ENCODE results near the gene AKAP8L. TPM values are rescaled to one million over a fixed set of nuclear protein-coding genes. Genes with fewer than 3 reads are reported as not detected.

Gene AKAP8L
- total and polyA plus RNA-seq, 2 of the 8 experiments (the other 6 are each of a cell fraction or from before 2014, with no cell fraction given): 75.1 to 138 TPM

- no peak overlapping the region for H2BK12ac ChIP-seq (ENCODE audit: low read depth, low read length)
- H4K20me1 ChIP-seq (replicated peaks in 1 of 2; ENCODE audit: control insufficient read depth in 1 of 2, insufficient read depth in 2 of 2, low read length in 2 of 2): peaks cover 11 to 12% of the 10 kb centered on the region in 2 experiments
- CTCF ChIA-PET (ENCODE audit: partially characterized antibody): interaction anchor here (5.1 to 7.5 kb wide), 2 partner anchors 12 kb away, joined by 28 to 48 read pairs; partner anchors contain the start of gene AKAP8L
- H3K79me1 ChIP-seq (ENCODE audit: low read depth, low read length): peaks cover 22% of the 10 kb centered on the region
- H3K27ac ChIP-seq (ENCODE audit: low read depth, low read length): peak overlapping the region; percentile 30; the same call in 1 of the 2 replicates
- H3K36me3 ChIP-seq (ENCODE audit: control insufficient read depth in 2 of 4, insufficient read depth in 4 of 4, low read length in 3 of 4): peaks cover 0 to 4% (median 0%) of the 10 kb centered on the region in 4 experiments; a peak in 1 of 8 replicates
- no peak overlapping the region for H3K56ac ChIP-seq (replicated peaks; ENCODE audit: insufficient read length, low read depth, low read length)
- WGBS, 2 experiments (ENCODE audit: extremely low coverage in 1 of 2, insufficient coverage in 1 of 2, insufficient read length in 1 of 2, insufficient replicate concordance in 2 of 2, low coverage in 1 of 2, low lambda C conversion rate in 2 of 2, missing lambda C conversion rate in 1 of 2): 4% methylated on average over 15 of the region's 44 CpGs; no CpG with 5 or more reads in 1 of the 2 experiments
- POLR2A ChIA-PET (ENCODE audit: partially characterized antibody): interaction anchor here (0.8 to 5.3 kb wide), 6 partner anchors 13 to 100 kb away, joined by 3 to 71 read pairs (median 4); partner anchors contain the start of genes AKAP8, AKAP8L and BRD4
- peak overlapping the region; percentile 34 to 85 (median 76); a peak in 6 of 7 replicates for H3K9ac ChIP-seq (replicated peaks in 1 of 4; ENCODE audit: extremely low read depth in 1 of 4, low read depth in 3 of 4, low read length in 3 of 4)
- no peaks in the 10 kb centered on the region for H3K9me3 ChIP-seq (ENCODE audit: insufficient read depth in 2 of 2, low read depth in 1 of 2, low read length in 1 of 2)
- peaks cover 0 to 13% (median 8%) of the 10 kb centered on the region in 4 experiments; a peak in 6 of 7 replicates for H3K4me1 ChIP-seq (replicated peaks in 1 of 4; ENCODE audit: control insufficient read depth in 3 of 4, insufficient read depth in 4 of 4, low read length in 3 of 4)
- no peak overlapping the region for H3K18ac ChIP-seq (ENCODE audit: extremely low read depth, low read length)
- no peak overlapping the region for H3K4ac ChIP-seq (replicated peaks; ENCODE audit: insufficient read length, low read depth, low read length)
- no peak overlapping the region for H2BK15ac ChIP-seq (ENCODE audit: low read length)
- peaks cover 0 to 29% of the 10 kb centered on the region in 2 experiments; a peak in 2 of 4 replicates for H3K79me2 ChIP-seq (ENCODE audit: control insufficient read depth in 1 of 2, insufficient read depth in 2 of 2, low read length in 2 of 2)
- no peak overlapping the region for H3K14ac ChIP-seq (ENCODE audit: insufficient read length)
- no peak overlapping the region for H2AK5ac ChIP-seq (ENCODE audit: low read depth, low read length)
- H3K27me3 ChIP-seq (replicated peaks in 1 of 4; ENCODE audit: control insufficient read depth in 3 of 4, extremely low read depth in 1 of 4, insufficient read depth in 3 of 4, low read length in 3 of 4): no peaks in the 10 kb centered on the region; a peak in 1 of 7 replicates
- H4K91ac ChIP-seq (replicated peaks; ENCODE audit: insufficient read length, low read length): no peak overlapping the region
- H3K4me2 ChIP-seq (ENCODE audit: insufficient read depth in 1 of 2, low read depth in 2 of 2, low read length in 2 of 2): peak overlapping the region; percentile 90 to 91
- H3K23me2 ChIP-seq (ENCODE audit: low read depth, low read length): peaks cover 10% of the 10 kb centered on the region
- no peak overlapping the region for H2BK5ac ChIP-seq (ENCODE audit: low read depth, low read length)
- H2AFZ ChIP-seq (ENCODE audit: low read length): no peak overlapping the region
- DNase-seq (ENCODE audit: low read depth in 1 of 2, low spot score in 2 of 2): no peak
- no peak overlapping the region for H3K23ac ChIP-seq (ENCODE audit: insufficient read length)
- no peak for FAIRE-seq
- no peak overlapping the region for H4K5ac ChIP-seq (ENCODE audit: insufficient read length, low read depth, low read length)
- H3K4me3 ChIP-seq (ENCODE audit: extremely low read depth in 1 of 4, insufficient read depth in 2 of 4, low read depth in 3 of 4, low read length in 4 of 4): peak overlapping the region; percentile 64 to 89 (median 76)
- H2BK20ac ChIP-seq (ENCODE audit: low read length): no peak overlapping the region
- H4K8ac ChIP-seq (ENCODE audit: extremely low read depth, insufficient read depth, low read length): peak overlapping the region; percentile 89; the same call in 1 of the 2 replicates
- no peak overlapping the region for H2BK120ac ChIP-seq (replicated peaks; ENCODE audit: low read depth, low read length)
- TF ChIP-seq TAF1 (IDR thresholded peaks at IDR 0.05; ENCODE audit: low read depth, low read length) (0 out of 2 replicates have a peak, but pooled peaks have one; percentile 2), SAP30 (IDR thresholded peaks at IDR 0.05; ENCODE audit: insufficient read depth, insufficient replicate concordance, low read length) (peak; percentile 72), HDAC2 (IDR thresholded peaks at IDR 0.05; ENCODE audit: borderline replicate concordance in 1 of 2, low read depth in 2 of 2, low read length in 2 of 2) (no peak), JUND (IDR thresholded peaks at IDR 0.05; ENCODE audit: low read length) (no peak), POLR2A (IDR thresholded peaks at IDR 0.05; ENCODE audit: control extremely low read depth in 1 of 2, low read depth in 2 of 2, low read length in 2 of 2) (peak in 1 of 2 experiments; percentile 43; a peak in 2 of 3 replicates), KDM5A (IDR thresholded peaks at IDR 0.05; ENCODE audit: low read length) (0 out of 2 replicates have a peak, but pooled peaks have one; percentile 5), NANOG (IDR thresholded peaks at IDR 0.05; ENCODE audit: insufficient read depth, low read depth, low read length, poor library complexity, severe bottlenecking) (no peak), SRF (IDR thresholded peaks at IDR 0.05; ENCODE audit: low read depth, low read length) (no peak), SIX5 (IDR thresholded peaks at IDR 0.05; ENCODE audit: low read depth, low read length) (no peak), ZNF274 (IDR thresholded peaks at IDR 0.05; ENCODE audit: borderline replicate concordance, extremely low read depth, low read length) (no peak), ASH2L (IDR thresholded peaks at IDR 0.05; ENCODE audit: low read length) (no peak), TCF12 (IDR thresholded peaks at IDR 0.05; ENCODE audit: low read depth, low read length) (no peak), RFX5 (IDR thresholded peaks at IDR 0.05; ENCODE audit: borderline replicate concordance, low read depth, low read length) (no peak)
Measured at GRCh38 chr19:15432018-15432494, 13.3 kb upstream of the AKAP8L start.

Measured in H1 (cell line).